IPS-NIHi7 (cell line): ENCODE measurements around the gene TRMT13.

Experiments
- DNase-seq: peaks from one replicate; pipeline ENCODE4 v3.0.0; 2012; ENCODE audit warnings: mixed read lengths; ENCODE audit errors: extremely low spot score

Gene TRMT13, protein sequence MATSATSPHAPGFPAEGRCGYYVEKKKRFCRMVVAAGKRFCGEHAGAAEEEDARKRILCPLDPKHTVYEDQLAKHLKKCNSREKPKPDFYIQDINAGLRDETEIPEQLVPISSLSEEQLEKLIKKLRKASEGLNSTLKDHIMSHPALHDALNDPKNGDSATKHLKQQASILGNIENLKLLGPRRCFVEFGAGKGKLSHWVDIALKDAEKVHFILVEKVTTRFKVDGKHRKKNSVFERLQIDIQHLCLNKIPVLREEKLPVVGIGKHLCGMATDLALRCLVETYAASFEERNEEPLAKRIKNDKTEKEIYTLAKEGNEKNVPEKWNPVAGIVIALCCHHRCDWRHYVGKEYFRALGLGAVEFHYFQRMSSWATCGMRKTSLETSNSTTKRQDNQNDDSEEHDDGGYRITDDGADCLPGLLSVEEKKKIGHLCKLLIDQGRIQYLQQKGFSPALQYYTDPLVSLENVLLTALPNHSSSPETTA

DNA sequence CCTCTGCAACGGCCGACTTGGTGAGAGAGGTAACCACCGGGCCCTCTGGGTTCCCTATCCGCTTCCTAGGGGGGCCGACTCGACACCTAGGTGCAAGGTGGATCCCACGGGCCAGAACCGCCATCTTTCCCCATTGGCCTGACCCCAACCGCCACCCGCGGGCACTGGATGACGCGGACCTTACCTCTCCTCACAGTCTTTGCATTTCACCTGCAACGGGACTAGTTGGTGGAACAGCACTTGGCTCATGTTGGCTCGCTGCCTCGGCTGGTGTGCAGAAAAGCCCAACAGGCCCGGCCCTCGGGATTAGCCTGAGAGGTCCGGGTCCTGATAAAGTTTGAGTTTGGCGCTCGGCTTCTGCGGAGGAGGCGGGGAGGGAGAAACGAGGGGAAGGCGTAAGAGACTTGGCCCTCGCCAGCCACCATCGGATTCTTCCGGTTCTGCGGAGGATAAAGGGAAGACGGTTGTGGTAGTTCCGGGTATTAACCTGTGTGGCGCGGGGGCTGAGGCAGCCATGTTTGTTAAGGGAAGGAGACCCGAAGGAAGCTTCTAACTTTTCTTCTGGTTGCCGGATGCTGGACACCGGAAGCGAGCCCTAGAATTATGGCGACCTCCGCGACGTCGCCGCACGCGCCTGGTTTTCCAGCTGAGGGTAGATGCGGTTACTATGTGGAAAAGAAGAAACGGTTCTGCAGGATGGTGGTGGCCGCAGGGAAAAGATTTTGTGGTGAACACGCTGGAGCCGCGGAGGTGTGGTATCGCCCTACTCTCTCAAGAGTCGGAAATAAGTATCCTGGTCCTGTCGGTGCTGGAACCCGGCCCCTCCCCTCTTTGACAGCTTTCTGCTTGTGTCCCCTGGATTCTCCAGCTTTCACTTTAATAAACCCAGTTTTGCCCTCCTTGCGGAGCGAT, at the start of gene TRMT13, which contains the start of gene SASS6:
Gene TRMT13 (plus strand): TSS at position 598 of the 912 bp plus-strand sequence. CDS start 6 bp downstream, at position 604.
Gene SASS6 (minus strand): TSS at position 365 of the 912 bp plus-strand sequence. CDS start 116 bp downstream, at position 249.
- DNase-seq, result peak; percentile 95

DNA sequence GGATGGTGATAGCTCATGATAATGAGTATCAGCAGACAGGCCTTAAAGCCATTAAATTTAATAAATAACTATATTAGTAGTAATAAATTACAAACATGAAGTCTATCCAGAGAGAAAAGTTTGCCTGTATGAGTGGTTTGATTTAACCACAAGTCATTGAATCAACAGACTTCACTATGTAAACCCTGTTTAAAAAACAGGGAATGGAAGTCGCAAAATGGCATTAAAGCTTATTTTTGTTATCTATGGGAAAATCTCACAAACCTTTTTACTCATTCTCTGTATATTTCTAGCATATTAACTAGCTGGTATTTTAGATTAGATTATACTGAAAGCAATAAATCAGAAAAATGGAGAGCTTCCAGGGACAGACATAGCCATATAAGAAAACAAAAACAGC, 45.6 kb upstream of the TRMT13 start:
- no peak for DNase-seq

DNA sequence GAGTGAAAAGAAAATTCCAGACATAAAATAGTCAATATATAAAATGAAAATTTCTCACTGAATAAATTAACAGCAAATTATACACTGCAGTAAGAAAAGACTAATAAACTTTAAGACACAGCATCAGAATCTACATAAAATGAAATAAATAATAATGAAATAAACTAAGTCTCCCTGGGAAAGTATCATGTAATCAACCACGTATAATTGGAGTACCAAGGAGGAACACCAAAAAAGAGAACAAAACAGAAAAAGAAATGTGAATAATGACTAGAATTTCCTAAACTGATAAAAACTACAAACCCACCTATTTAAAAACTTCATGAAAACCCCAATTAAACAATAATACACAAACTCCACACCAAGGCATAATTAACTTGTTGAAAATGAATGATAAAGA, 43.9 kb upstream of the TRMT13 start:
- DNase-seq, result no peak

DNA sequence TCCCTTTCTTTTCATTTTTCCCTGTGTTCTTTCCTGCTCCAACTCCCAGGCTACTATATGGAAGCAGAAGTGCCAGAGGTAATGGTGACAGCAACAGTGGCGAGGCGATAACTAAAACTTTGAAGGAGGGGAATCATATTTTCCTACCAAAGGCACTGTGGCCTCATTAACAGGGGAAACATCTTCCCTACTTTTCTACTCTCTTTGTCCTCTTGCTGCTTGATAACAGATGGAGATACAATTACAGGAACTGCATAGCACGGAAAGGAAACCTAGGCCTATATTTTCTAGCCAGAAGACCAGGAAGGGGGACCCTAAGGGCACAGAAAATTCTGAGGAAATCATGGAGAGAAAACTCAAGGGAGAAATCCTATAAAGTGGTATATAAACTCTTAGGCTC, 42.5 kb upstream of the TRMT13 start:
- no peak for DNase-seq

DNA sequence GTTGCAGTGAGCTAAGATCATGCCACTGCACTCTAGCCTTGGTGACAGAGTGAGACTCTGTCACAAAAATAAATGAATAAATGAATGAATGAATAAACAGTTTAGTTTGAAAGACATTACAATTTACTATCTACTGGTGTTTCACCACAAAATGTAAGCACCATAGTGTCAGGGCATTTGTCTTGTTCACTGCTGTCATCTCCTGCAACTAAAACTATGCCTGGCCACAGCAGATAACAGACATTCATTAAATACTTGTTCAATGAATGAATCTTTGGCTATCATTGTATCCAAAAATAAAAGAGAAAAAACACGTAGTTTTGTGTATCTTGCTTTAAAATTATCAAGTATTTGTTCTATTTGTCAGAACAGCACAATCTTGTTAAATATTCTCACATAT, 32.8 kb upstream of the TRMT13 start:
- DNase-seq, result no peak

DNA sequence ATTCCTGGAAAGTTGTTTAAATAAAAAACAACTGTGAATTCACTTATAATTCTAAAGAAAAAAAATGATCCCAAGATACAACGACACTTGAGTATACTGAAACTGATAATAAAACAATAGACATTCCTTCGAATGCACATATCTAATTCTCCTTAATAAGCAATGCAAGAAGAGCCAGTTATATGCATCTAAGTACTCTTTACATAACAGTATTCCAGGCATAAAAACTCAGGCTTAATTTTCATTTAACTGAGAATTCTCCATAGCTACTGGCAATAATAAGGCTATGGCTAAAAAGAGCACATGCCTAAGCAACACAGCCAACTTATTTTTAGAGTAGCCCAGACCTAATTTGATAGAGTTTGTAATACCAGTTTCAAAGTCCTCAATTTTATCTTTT, 31.4 kb upstream of the TRMT13 start:
- no peak for DNase-seq

DNA sequence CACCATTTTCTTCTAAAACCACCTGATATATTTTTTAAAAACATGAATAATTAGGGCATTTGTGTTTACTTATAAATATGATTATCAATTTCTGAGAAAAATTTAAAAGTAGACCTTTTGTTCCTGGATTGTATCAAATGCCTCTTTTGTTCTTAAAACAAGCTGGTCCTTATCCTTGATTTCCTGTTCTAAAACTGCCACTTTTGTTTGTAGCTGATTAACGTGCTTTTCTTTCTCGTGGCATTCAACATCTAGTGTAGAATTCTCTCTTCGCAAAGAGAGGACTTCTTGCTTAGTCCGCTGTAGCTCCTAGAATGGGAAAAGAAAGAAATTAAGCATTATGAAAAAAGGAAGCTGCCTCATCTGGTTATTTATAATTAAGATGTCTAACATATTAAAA, 25.3 kb upstream of the TRMT13 start:
- no peak for DNase-seq

DNA sequence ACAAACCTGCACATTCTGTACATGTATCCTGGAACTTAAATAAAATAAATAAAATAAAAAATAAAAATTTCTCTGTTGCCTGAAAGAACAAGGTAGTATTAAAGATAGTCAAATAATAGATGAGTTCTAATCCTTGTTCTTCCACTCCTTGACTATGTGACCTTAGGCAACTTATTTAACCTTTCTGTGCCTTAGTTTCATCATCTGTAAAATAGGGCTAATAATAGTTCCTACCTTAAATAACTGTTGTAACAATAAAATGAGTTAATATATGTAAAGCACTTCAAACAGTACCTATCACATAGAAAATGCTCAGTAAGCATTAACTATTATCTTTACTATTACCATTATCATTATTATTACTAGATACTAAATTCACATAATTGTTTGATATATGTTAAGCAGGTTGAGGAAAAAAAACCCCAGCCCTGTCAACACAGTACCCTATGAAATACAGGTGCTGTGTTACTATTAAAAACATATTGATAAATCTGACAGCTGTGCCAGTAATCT, 23.4 kb upstream of the TRMT13 start:
- DNase-seq, result no peak

DNA sequence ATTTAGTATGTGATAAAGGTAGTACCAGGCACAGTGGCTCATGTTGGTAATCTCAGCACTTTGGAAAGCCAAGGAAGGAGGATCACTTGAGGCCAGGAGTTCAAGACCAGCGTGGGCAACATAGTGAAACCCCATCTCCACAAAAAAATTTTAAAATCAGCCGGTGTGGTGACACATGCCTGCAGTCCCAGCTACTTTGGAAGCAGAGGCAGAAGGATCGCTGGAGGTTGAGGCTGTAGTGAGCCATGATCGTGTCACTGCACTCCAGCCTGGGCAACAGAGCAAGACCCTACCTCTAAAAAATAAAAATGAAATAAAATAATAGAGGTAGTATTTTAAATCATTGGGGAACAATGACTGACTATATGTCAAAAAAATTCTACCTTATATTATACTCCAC, 17.4 kb upstream of the TRMT13 start:
- DNase-seq, result no peak

DNA sequence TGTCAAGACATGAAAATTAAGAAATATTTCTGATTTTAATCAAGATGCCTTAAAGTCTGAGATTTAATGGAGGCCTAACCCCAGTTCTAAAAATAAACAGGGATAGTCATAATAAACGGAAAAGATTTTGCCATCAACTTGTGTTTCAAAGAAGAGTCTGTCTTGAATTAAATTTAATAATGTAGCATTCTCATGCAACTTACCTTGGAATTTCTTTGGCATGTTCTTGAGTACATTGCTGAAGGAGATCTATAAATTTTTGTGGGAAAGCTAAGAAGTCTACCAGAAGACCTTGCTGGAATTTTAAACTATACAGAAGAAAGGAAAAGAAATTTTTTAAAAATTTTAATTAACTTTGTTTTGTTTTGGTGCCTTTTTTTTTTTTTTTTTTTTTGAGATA, 10.8 kb upstream of the TRMT13 start:
- DNase-seq, result no peak

DNA sequence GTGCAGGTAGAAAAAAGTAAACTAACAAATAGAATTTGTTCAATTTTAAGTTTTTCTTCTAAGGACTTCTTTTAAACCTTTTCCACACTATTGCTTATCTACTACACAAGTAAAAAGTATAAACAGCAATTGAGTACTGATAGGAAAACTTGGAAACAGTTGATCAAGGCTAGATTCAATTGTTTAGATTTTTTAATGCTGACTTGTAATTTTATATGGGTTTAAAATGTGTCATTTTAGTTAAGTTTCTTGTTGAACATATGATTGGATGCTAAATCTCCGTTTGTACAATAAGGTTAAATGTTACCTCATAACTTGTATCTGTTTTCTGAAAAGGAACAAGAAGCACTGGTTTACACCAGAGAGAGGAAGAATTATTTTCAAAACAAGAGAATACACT, 5.7 kb upstream of the TRMT13 start:
- DNase-seq, result no peak

DNA sequence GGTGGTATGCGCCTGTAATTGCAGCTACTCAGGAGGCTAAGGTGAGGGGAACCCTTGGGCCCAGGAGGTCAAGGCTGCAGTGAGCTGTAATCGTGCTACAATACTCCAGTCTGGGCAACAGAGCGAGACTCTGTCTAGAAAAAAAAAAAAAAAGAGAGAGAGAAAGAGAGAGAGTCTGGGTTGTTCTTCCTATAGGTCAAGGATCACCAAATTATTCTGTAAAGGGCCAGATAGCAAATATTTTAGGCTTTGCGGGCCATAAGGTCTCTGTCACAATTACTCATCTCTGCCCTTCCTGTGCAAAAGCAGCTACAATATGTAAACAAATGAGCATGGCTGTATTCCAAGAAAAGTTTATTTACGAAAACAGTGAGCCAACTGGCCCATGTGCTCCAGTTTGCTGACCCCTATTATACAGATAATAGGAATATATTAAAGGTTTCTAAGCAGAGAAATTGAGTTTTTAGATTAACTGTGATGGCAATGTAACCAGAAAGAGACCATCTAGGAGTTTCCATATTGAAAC, 2.3 kb upstream of the TRMT13 start:
- DNase-seq, result no peak

DNA sequence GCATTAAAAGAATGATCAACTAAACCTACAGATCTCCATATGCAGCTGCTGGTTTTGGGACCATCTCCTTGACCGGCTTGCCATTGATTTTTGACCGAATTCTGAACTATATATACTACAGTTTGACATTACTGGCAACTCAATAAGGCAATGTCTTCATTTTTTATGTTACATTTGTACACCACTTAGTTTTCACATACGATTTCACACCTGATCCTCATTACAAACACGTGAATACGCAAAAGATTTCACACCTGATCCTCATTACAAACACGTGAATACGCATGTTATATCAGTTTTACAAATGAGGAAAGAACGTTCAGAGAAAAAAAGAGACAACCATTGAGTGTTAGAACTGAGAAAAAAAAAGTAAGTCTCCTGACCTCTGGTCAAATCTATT, 1.3 kb upstream of the TRMT13 start:
- DNase-seq, result no peak

DNA sequence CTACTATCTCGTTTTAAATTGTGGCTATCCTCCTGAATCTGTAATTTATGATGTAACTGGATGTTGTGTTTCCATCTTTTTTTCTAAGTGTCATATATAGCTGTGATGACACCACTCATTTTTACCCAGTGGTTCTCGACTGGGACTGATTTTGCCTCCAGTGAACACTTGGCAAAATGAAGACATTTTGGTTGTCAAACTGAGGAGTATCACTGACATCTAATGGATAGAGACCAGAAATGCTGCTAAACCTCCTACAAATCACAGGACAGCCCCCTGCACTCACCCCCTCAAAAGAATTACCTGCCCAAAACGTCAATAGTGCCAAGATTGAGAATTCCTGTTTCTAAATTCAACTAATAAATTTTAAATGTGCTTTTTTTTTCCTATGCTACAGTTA, 1.9 kb downstream of the TRMT13 start:
- DNase-seq, result no peak

DNA sequence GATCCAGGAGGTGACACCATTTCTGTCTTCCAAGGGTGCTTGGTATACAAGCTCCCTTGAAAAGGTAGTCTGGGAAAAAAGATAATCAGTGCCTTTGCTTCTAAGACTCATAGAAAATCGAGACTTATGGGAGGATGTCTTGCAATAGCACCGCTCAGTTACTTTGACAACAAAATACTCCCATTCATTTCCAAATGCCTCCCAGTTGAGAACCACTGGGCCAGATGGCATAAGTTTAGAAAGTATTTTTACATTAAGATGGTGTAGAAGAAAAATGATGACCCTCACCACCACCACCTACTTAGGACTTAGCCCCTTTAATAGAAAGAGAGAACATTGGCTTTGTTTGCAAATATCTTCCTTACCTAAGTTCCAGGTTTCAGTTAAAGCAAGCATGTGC, 4.6 kb downstream of the TRMT13 start:
- no peak for DNase-seq

DNA sequence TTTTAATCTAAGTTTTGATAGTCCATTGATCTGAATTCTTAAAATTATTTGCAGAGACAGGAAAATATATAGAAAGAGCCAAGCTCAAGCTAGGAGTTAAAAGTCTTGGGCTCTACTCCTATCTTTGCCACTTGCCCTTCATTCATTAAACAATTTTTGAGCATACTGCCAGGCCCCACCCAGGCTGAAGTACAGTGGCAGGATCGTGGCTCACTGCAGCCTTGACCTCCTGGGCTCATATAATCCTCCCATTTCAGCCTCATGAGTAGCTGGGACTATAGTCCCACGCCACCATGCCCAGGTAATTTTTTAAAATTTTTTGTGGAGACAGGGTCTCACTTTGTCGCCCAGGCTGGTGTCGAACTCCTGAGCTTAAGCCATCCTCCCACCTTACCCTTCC, 8.2 kb downstream of the TRMT13 start:
- no peak for DNase-seq

DNA sequence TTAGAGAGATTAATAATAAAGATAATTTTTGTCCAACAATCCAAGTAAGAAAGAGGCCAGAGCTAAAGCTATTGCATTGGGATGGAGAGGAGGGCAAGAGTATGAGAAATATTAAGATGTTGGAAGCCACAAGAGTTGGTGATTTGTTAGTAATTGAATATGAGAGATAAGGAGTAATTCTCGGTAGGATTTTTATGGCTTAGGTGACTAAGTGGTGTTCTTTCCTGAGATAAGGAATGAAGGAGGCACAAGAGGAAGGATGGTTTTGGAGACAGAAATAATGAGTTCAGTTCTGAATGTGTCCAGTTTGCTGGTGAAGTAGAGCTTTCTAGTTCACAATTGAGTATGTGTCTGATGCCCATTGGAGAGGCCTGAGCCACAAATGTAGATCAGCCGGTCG, 9.4 kb downstream of the TRMT13 start:
- DNase-seq, result no peak

DNA sequence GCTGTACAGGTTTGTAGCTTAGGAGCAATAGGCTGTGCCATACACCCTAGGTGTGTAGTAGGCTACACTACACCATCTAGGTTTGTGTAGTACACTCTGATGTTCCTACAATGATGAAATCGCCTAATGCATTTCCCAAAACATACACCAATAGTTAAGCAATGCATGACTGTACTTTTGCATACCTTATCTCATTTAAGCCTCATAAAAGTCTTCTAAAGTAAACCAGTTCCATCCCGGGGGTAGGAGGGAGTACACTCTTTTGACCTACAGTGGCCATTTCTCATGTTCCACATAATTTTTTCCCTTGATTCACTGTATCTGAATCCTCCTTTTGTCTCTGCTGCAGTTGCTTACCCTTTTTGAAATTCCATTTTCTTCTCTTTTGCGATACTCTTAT, 12.2 kb downstream of the TRMT13 start:
- DNase-seq, result no peak

DNA sequence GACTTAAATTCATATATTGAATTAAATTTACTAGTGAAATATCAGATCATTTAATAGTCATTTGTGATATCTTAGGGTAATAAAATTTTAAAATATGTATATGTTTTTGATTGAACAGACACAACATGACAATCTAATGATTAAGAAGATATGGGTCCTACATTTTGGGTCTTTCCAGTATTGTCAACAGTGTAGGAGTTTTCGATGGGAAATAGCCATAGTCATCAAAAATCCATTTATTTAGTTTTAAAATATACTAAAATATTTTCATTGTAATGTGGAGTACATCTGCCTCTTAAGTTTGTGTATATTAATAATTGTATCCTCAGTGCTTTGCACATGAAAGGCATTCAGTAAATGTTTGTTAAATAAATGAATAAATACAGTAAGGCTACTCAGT, 14.0 kb downstream of the TRMT13 start:
- no peak for DNase-seq

DNA sequence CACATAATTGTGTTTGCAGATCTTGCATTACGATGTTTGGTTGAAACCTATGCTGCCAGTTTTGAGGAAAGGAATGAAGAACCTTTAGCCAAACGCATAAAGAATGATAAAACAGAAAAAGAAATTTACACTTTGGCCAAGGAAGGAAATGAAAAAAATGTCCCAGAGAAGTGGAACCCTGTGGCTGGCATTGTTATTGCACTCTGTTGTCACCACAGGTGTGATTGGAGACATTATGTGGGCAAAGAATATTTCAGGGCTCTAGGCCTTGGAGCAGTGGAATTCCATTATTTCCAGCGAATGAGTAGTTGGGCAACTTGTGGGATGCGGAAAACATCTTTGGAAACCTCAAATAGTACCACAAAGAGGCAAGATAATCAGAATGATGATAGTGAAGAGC, 14.9 kb downstream of the TRMT13 start:
- peak; percentile 10 for DNase-seq

DNA sequence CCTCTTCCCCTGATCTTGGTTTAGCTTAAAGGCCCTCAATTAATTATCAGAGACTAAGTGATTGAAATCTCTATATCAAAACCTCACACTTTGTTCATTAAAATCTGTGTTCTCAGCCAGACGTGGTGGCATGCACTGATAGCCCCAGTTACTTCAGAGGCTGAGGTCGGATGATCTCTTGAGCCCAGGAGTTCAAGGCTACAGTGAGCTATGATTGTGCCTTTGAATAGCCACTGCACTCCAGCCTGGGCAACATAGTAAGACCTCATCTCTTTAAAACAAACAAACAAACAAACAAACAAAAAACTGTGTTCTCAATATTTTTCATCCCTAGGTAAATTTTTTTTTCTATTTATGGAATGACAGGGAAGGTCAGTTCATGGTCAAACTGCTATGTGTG, 18.7 kb downstream of the TRMT13 start:
- DNase-seq, result no peak

DNA sequence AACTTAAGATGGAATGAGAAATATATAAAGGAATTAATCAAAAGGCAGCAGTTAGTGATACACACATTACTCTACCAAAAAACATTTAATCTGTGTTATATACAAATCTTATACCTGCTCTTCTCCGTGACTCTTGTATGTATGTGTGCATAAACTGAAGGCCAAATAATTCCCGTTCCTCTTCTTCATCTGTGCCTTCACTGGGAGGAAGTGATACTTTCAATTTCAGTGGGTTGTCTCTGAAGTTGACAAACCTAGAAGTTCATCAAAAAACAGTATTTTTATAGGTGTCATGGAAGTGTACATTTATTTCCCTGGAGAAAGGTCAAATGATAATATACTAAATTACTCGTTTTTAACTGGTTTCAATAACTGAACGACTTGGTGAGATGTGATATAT, 19.3 kb downstream of the TRMT13 start:
- no peak for DNase-seq
